Measurements from ENCODE around the gene IKBKE. TPM values are rescaled to one million over a fixed set of nuclear protein-coding genes. Genes with fewer than 3 reads are reported as not detected.
A peak's percentile ranks its signal among the peaks of the same experiment; 100 is the strongest.

Gene IKBKE
- total and polyA plus RNA-seq, 10 of the 15 experiments (the other 5 are each of a cell fraction or from before 2014, with no cell fraction given) = 12.8 to 35.1 (median 23.1) TPM

DNA sequence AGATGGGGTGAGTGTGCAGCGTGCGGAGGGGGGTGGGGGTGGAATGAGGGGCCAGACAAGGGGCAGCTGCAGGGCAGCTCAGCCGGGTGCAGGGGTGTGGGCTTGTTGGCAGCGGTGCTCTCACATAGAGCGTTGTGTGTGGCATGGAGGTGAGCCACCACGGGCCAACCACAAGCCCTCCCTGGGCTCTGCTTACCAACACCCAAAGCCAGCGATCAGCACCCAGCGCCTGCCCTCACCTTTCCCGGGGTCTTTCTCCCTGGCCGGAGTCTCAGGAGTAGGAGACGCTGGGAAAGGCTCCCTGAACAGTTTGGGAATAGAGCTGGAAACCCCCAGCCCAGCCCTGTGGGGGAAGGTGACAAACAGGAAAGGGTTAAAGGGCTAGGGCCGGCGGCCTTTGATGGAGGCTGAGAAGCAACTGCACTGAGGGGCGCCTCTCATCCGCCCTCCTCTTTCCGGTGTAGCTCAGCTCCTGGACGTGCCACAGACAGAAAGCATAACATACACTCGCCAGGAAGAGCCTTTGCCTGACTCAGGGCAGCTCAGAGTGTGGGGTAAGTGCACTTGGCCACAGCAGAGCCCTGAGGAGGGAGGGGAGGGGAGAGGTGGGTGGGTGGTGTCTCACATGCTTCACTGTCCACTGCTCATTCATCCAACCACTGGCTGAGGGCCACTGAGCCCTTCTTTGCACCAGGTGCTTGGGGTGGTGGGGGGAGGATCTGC, 577 bp downstream of the IKBKE start (continued):
- TF ChIP-seq, protein P1, sequence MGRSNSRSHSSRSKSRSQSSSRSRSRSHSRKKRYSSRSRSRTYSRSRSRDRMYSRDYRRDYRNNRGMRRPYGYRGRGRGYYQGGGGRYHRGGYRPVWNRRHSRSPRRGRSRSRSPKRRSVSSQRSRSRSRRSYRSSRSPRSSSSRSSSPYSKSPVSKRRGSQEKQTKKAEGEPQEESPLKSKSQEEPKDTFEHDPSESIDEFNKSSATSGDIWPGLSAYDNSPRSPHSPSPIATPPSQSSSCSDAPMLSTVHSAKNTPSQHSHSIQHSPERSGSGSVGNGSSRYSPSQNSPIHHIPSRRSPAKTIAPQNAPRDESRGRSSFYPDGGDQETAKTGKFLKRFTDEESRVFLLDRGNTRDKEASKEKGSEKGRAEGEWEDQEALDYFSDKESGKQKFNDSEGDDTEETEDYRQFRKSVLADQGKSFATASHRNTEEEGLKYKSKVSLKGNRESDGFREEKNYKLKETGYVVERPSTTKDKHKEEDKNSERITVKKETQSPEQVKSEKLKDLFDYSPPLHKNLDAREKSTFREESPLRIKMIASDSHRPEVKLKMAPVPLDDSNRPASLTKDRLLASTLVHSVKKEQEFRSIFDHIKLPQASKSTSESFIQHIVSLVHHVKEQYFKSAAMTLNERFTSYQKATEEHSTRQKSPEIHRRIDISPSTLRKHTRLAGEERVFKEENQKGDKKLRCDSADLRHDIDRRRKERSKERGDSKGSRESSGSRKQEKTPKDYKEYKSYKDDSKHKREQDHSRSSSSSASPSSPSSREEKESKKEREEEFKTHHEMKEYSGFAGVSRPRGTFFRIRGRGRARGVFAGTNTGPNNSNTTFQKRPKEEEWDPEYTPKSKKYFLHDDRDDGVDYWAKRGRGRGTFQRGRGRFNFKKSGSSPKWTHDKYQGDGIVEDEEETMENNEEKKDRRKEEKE (IDR thresholded peaks at IDR 0.05) = no peak
- TF ChIP-seq, protein P2, sequence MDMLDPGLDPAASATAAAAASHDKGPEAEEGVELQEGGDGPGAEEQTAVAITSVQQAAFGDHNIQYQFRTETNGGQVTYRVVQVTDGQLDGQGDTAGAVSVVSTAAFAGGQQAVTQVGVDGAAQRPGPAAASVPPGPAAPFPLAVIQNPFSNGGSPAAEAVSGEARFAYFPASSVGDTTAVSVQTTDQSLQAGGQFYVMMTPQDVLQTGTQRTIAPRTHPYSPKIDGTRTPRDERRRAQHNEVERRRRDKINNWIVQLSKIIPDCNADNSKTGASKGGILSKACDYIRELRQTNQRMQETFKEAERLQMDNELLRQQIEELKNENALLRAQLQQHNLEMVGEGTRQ (IDR thresholded peaks at IDR 0.05; ENCODE audit: borderline replicate concordance, low read depth, low read length) = no peak
- no peak for TF ChIP-seq CHD4 (IDR thresholded peaks at IDR 0.05)
- TF ChIP-seq NRF1 (conservative IDR thresholded peaks at IDR 0.05; ENCODE audit: low read depth, low read length) = no peak
- TF ChIP-seq SMAD1 (IDR thresholded peaks at IDR 0.05; ENCODE audit: low read depth, partially characterized antibody) = no peak
- TF ChIP-seq, protein P3, sequence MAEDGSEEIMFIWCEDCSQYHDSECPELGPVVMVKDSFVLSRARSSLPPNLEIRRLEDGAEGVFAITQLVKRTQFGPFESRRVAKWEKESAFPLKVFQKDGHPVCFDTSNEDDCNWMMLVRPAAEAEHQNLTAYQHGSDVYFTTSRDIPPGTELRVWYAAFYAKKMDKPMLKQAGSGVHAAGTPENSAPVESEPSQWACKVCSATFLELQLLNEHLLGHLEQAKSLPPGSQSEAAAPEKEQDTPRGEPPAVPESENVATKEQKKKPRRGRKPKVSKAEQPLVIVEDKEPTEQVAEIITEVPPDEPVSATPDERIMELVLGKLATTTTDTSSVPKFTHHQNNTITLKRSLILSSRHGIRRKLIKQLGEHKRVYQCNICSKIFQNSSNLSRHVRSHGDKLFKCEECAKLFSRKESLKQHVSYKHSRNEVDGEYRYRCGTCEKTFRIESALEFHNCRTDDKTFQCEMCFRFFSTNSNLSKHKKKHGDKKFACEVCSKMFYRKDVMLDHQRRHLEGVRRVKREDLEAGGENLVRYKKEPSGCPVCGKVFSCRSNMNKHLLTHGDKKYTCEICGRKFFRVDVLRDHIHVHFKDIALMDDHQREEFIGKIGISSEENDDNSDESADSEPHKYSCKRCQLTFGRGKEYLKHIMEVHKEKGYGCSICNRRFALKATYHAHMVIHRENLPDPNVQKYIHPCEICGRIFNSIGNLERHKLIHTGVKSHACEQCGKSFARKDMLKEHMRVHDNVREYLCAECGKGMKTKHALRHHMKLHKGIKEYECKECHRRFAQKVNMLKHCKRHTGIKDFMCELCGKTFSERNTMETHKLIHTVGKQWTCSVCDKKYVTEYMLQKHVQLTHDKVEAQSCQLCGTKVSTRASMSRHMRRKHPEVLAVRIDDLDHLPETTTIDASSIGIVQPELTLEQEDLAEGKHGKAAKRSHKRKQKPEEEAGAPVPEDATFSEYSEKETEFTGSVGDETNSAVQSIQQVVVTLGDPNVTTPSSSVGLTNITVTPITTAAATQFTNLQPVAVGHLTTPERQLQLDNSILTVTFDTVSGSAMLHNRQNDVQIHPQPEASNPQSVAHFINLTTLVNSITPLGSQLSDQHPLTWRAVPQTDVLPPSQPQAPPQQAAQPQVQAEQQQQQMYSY (CRISPR knock-in tag; IDR thresholded peaks at IDR 0.05) = no peak
- TF ChIP-seq MTA2 (IDR thresholded peaks at IDR 0.05; ENCODE audit: low read depth) = no peak
- TF ChIP-seq PML (IDR thresholded peaks at IDR 0.05; ENCODE audit: low read length) = no peak
- TF ChIP-seq NFYB (IDR thresholded peaks at IDR 0.05; ENCODE audit: insufficient read depth, low read depth, low read length) = no peak
- TF ChIP-seq, protein P4, sequence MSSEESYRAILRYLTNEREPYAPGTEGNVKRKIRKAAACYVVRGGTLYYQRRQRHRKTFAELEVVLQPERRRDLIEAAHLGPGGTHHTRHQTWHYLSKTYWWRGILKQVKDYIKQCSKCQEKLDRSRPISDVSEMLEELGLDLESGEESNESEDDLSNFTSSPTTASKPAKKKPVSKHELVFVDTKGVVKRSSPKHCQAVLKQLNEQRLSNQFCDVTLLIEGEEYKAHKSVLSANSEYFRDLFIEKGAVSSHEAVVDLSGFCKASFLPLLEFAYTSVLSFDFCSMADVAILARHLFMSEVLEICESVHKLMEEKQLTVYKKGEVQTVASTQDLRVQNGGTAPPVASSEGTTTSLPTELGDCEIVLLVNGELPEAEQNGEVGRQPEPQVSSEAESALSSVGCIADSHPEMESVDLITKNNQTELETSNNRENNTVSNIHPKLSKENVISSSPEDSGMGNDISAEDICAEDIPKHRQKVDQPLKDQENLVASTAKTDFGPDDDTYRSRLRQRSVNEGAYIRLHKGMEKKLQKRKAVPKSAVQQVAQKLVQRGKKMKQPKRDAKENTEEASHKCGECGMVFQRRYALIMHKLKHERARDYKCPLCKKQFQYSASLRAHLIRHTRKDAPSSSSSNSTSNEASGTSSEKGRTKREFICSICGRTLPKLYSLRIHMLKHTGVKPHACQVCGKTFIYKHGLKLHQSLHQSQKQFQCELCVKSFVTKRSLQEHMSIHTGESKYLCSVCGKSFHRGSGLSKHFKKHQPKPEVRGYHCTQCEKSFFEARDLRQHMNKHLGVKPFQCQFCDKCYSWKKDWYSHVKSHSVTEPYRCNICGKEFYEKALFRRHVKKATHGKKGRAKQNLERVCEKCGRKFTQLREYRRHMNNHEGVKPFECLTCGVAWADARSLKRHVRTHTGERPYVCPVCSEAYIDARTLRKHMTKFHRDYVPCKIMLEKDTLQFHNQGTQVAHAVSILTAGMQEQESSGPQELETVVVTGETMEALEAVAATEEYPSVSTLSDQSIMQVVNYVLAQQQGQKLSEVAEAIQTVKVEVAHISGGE (CRISPR knock-in tag; IDR thresholded peaks at IDR 0.05) = no peak
- TF ChIP-seq CREM (IDR thresholded peaks at IDR 0.05; ENCODE audit: low read depth) = peak; percentile 47; the same call in 1 of the 2 replicates
- TF ChIP-seq, protein P5, sequence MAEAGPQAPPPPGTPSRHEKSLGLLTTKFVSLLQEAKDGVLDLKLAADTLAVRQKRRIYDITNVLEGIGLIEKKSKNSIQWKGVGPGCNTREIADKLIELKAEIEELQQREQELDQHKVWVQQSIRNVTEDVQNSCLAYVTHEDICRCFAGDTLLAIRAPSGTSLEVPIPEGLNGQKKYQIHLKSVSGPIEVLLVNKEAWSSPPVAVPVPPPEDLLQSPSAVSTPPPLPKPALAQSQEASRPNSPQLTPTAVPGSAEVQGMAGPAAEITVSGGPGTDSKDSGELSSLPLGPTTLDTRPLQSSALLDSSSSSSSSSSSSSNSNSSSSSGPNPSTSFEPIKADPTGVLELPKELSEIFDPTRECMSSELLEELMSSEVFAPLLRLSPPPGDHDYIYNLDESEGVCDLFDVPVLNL (IDR thresholded peaks at IDR 0.05; ENCODE audit: low read depth, low read length) = no peak
- TF ChIP-seq SUPT20H (IDR thresholded peaks at IDR 0.05; ENCODE audit: borderline replicate concordance, control insufficient read depth, low read depth, low read length) = no peak
- TF ChIP-seq LARP7 (IDR thresholded peaks at IDR 0.05) = peak; percentile 42; the same call in 1 of the 2 replicates
- TF ChIP-seq, protein P6, sequence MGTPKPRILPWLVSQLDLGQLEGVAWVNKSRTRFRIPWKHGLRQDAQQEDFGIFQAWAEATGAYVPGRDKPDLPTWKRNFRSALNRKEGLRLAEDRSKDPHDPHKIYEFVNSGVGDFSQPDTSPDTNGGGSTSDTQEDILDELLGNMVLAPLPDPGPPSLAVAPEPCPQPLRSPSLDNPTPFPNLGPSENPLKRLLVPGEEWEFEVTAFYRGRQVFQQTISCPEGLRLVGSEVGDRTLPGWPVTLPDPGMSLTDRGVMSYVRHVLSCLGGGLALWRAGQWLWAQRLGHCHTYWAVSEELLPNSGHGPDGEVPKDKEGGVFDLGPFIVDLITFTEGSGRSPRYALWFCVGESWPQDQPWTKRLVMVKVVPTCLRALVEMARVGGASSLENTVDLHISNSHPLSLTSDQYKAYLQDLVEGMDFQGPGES (IDR thresholded peaks at IDR 0.05) = no peak
- no peak; the same call in 2 of the 3 replicates for TF ChIP-seq POU2F2 (IDR thresholded peaks at IDR 0.05; ENCODE audit: borderline replicate concordance, low read depth, low read length)

Data from GM12878 (cell line).